ENCODE measurements around the gene BABAM1.
"Not testable (repeated sequence)": the region's sequence is repeated elsewhere in the genome, so short reads cannot be mapped to it uniquely, and the experiment has no call there.

The BABAM1 gene

DNA sequence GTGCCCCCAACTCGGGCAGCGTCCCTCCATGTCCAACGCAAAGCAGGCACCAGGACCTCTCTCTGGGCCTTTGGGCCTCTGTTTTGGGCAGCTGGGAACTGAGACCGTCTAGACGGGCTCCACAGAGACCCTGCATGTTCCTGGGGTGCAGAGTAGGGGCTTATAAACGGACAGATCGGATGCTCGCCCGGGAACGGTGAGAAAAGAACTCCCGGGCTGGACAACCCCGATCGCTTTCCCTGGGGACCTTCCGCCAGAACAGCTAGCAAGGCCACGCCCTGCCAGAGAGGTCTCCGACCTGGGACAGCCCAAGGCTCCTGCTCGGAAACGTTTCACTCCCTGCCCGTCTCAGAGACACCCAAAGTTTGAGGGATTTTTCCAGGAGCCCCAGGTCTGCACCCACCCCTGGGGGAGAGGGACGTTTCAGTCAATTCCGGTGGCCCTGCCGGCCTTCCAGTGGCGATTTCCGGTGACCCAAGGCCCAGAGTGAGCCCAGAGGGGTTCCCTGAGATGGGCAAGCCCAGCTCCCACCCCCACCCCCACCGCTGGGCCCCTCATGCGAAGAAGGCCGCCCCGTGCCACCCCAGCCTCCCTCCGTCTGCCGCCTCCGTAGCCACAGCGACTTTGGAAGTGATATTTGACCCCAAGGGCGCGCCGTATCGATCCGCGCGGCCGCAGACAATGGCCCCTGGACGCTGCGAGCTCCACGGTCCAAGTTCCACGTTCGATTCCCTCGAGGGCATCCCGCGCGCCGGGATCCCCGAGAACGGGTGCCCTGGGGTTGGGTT lies 23.2 kb upstream of the BABAM1 start:
- DNase-seq: peak; percentile 18

DNA sequence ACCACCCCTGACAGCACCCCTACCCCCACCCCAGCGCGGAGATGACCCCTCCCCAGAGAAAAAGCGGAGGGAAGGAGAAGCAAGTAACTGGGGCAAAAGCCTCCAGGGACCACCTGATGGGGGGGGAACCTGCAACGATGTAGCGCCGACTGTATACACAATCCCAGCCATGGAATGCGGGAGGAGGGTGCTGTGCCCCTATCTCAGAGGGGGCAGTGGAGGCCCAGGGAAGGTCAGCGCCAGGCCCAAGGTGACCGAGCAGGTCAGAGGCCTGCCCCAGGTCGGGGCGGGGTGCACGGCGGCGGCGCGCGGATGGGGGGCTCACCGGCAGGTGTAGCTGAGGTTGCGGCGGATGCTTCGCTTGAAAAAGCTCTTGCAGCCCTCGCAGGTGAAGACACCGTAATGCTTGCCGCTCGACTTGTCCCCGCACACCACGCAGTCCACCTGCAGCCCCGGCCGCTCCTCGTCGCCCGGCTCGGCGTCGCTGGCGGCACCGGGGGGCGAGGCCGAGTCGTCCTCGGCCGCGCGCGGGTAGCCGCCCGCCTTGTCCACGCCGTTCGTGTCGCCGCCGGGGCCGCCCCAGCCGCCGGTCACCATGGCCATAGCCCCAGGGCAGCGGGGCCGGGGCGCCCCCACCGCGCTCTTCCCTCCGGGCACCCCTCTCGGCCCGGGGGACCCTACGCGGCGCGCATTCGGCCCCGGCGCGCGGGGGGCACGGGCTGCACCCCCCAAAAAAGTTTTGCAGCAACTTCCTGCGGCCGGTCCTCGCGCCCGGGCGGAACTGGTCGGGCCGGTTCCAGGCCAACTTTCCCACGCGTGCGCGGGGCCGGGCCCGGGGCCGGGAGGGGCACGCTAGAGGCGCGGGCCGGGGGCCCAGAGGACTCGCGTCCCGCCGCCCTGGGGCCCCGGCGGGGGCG lies 22.4 kb upstream of the BABAM1 start:
- DNase-seq: no peak

DNA sequence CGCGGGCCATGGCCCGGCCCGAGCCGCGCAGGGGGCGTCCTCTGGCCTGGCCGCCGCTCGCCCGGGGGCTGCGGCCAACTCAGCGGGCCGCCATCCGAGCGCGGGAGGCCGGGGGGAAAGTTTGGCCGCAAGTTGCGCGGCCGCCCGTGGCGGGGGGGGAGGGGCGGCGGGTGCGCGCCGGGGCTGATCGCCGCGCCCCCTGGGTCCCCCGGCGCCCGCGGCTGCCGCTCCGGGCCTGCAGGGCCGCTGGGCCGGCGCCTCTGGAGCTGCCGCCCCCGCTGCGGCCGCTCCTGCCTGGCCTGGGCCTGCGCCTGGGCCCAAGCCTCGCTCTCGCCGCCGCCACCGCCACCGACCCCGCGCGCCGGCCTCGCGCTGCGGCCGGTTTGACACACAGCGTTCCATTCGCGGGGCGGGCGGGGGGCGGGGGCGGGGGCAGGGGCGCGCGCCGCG lies 21.7 kb upstream of the BABAM1 start, which contains the start of gene NR2F6:
TSS of gene NR2F6 (minus strand) at position 385 of the 450 bp plus-strand sequence. CDS start 699 bp downstream, outside the sequence.
- no peak for DNase-seq

DNA sequence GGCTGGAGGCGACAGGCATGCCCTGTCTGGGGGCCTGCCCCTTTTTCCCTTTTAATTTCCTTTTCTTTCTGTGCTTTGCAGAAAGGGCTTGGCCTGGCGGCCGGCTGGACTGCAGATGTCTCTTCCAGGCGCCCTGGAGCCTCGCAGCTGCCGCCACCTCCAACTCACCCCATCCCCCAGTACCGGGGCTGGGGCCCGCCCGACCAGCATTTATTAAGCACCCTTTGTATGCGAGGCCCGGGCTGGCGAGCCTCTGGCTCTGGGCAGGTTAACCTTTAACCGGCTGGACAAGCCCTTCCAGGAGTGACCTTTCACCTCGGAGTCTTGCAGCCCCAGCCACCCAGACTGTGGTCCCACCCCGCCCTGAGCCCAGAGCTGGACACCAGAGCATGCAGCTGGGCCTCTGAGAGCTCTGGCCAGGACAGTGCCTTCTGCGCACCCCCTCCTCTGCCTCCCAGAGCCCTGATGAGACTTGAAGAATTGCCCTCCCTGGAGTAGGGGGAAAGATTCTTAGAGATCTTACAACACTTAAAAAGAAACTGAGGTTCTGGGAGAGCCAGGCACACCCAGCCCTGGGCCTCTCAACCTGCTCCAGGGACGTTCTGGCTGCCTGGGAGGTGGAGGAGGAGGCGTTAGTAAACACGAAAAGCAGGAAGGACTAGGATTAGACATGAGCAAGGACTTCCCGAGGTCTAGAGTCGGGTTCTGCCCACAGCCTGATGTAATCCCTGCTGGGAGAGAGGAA lies 20.4 kb upstream of the BABAM1 start:
- DNase-seq: no peak

DNA sequence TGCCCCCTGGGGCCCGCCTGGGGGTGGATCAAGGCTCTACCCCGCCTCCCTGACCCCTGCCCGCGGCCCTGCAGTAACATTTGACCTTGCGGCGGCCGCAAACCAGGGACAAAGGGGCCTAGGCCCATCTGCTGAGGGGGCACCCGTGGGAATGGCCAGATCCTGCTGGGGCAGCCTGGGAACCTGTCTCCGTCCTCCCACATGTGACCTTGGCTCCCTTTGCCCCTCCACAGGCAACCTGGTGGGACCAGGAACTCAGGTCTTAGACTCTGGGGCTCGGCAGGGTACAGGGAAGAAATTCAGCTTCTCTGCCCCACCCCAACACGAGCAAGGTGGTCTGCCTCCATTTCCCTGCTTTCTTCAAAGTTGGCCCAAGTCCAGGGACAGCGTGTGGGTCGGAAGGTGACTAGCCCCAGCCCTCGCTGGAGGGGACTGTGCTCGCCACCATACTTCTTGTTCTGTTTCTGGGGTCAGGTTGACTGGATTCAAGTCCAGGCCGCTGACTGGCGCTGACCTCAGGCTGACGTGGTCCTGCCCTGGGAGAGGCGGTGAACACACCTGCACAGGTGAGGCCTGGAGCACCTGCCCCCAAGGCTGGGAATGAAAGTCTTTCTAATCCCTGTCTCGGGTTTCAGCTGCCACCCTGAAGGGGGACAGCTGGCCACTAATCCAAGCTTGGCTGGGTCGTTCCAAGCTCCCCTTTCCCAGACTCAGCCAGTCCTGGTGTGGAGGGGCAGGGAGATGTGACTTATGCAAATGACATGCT lies 19.0 kb upstream of the BABAM1 start:
- DNase-seq: no peak

DNA sequence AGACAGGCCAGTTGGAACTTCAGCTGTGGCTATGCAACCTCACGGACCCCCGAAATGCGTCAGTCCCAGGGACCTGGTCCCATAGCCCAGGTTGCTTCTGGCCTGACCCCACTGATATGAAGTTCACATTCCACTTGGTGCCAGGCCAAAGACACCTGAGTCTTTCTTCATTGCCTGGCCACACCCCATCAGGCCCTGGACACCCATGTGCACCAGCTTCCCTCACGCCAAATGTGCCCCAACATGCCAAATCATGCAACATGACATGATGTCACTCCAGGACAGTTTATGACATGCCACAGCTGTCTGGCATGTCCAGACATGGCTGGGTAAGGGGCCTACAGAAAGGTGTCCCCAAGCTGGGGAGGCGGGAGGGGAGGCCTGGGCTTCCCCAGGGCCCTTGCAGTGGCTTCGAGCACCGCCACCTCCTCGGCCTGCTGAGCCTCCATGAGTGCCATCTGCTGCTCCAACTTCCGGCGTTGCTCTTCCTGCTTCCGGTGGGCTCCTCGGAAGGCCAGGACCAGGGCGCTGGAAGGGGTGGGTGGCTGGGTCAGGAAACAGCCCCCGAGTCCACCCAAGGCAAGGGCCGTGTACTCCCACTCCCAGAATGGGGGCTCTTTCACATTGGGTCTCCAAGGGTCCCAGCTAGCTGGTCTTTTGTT lies 17.2 kb upstream of the BABAM1 start:
- no peak for DNase-seq

DNA sequence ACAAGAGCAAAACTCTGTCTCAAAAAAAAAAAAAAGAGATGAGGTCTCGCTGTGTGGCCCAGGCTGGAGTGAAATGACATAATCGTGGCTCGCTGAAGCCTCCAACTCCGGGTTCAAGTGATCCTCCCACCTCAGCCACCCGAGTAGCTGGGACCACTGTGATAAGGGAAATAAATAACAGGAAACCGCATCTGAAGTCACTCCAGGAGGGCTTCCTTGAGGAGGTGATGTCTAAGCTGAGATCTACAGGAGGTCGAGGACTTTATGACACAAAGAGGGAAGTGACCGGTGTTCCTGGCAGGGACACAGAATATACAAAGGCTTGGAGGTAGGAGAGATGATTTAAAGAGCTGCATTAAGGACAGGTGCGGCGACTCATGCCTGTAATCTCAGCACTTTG lies 12.6 kb upstream of the BABAM1 start:
- no peak for DNase-seq

DNA sequence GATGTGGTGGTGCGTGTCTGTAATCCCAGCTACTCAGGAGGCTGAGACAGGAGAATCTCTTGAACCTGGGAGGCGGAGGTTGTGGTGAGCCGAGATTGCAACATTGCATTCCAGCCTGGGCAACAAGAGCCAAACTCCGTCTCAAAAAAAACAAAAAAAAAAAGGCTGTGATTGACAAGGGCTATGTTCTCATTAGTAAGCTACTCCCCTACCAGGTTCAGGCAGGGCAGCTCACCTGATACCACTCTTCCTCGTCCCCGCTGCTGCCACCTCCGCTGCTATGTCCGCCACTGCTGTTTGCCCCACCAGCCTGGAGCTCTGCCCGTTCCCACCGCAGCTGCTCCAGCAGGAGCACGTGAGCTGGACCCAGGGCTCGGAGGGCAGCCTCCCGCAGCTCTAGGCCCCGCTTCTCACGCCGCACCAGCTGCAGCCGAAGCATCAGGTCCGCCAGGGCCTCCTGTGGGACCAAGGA lies 12.1 kb upstream of the BABAM1 start:
- DNase-seq: no peak

DNA sequence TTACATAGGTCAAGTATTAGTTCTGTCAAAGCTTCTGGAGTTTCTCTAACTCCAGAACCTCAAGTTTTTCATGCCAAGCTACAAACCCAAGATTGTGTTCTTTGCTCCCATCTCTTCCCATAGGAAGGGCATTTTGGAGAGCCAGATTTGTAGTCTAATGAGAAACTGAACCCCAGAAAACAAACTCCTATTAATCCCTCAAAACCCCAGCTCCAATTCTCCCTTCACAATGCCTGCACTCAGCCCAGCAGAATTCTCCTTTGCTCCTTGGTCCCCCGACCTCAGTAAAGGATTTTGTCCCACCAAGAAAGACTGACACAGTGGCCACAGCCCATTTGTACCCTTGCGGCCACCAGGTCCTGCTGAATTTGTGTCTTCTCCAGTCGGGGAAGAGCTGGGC lies 11.1 kb upstream of the BABAM1 start:
- DNase-seq: no peak

DNA sequence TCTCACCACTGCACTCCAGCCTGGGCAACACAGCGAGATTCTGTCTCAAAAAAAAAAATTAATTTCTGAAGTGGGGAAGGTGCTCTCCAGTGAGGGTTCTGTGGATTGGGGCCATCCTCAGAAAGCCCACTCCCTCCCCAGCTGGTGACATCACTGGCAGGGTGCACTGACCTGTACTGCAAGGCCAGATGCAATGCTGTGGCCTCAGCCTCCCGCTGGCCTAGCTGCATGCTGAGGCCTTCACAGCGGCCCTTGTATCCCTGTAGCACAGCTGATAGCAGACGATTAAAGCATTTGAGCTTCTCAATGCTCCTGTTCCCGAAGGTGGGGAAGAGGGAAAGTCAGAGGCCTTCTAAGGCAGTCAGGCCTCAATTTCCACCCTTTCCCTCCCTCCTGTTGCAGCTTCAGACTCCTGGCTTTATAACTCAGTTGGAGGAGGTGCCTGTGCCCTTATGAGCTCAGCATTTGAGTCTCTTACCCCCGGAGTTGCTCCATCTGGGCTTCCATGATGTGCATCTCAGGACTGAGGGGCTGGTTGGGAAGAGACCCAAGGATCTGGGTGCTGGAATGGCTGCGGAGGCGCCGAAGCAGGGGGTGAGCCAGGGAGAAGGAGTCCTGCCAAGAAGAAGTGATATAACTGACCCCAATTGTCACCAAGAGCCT lies 8.0 kb upstream of the BABAM1 start:
- DNase-seq: no peak

DNA sequence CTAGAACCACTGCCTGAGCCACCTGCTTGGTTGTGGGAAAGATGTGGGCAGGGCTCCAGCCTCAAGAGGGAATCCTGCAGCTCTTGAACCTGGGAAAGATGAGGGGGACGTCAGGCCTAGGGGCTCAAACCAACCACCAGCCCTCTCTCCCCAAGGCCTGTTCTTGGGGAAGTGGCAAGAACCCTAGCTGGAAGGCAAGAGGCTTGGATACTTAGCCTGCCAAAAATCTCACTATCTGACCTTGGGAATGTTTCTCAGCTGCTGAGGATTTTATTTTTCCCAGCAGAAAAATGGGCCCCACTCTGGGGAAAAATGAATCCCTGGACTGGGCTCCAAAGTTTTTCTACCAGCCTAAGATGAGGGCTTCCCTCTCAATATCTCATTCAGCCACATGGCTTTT lies 7.3 kb upstream of the BABAM1 start:
- DNase-seq: no peak

DNA sequence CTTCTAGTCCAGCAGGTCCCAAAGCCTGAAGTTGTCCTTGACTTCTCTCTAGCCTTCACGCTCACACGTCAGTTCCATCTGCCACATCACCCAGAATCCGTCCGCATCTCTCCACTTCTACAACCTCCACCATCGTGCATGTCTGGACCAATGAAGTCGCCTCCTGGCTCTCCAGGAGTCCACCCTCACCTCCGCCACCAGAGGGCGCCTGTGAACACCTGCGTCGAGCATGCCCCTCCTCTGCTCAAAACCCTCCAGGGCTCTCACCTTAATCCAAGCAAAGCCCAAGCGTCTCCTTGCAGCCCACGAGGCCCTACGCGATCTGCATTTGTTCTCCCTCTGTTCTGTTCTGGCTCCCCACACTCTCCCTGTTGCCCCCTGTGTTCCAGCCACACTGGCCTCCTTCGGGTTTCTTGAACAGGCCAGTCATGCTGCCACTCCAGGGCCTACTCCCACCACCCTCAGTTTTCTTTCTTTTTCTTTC lies 6.4 kb upstream of the BABAM1 start:
- DNase-seq: peak; percentile 64

DNA sequence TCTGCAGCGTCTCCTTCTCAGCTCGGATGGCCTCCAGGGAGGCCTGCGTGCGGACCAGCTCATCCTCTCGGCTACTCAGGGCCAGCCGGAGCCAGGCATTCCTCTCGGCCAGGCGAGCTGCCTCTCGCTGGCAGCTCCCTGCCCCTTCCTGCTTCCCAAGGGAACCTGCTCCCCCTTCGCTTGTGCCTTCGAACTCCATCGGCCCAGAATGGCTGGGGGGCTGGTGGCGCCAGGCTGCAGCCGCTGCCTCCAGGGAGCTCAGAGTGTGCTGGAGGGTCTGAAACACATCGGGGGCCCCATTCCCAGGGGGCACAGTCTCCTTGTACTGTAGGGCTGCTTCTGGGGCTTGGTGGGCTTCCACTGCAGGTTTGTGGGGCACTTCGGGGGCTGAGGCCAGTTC lies 4.7 kb upstream of the BABAM1 start:
- no peak for DNase-seq

DNA sequence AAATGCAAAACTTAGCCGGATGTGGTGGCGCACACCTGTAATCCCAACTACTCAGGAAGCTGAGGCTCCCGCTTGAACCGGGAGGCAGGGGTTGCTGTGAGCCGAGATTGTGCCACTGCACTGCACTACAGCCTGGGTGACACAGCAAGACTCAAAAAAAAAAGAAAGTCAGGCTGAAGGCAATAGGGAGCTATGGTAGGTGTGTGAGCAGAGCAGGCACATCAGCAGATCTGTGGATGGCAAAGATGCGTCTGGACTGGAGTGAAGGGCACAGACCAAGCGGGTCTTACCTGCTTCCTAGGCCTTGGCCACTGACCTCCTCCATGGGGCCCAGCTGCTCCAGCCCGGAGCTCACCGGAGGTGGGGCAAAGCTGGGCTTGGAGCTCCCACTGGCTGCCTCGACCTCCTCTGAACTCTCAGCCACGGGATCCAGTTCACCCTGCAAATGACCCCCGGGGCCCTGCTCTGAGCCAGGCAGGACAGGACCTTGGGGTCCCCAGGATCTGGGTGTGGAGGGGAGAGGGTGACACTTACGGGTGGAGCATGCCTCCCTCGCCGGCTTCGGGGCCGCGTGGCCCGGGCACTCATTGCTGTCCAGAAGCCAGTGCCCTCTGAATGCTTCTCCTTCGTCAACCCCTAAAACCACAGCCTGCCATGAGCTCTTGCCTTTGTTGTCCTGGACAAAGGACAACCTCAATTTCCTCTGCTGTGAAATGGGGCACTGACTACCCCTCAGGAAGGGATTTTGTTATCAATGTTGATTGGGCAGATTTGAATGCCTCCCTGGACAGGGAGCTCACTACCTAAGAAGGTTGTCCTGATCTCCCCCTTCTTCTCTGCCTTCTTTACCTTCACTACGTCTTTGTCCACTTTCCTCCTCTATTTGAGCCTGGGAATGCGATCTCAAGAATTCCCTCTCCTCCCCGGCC lies 3.3 kb upstream of the BABAM1 start:
- no peak for DNase-seq

DNA sequence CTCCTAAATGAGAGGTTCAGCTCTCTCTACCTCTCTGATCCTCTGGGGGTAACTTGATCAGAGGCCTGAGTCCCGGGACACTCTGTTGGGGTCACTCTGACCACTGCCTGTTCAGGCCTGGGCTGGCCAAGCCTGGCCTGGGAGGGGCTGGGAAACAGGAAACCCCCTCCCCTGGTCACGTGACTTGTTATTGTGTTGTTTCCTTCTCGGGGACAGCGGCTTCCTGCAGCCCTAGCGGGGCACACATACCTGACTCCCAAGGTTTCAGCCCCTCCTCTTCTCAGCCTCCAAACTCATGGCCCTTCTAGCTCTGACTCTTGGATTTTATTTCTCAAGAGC lies 2.6 kb upstream of the BABAM1 start, which contains the start of gene USHBP1:
TSS of gene USHBP1 (minus strand) at position 105 of the 339 bp plus-strand sequence. CDS start 446 bp downstream, outside the sequence.
- DNase-seq: no peak

DNA sequence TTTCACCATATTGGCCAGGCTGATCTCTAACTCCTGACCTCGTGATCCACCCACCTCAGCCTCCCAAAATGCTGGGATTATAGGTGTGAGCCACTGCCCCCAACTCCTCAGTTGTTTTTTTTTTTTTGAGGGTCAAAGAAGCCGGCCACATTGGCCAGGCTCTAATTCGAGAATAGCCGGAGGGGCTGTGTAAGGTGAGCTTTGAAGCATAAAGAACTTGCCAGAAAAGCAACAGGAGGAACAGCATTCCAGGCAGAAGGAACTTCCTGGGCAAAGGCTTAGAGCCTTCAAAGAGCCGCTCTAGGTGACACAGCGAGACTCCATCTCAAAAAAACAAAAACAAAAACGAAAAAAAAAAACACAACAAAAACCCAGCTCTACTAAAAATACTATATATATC lies 1.2 kb upstream of the BABAM1 start:
- DNase-seq: no peak

DNA sequence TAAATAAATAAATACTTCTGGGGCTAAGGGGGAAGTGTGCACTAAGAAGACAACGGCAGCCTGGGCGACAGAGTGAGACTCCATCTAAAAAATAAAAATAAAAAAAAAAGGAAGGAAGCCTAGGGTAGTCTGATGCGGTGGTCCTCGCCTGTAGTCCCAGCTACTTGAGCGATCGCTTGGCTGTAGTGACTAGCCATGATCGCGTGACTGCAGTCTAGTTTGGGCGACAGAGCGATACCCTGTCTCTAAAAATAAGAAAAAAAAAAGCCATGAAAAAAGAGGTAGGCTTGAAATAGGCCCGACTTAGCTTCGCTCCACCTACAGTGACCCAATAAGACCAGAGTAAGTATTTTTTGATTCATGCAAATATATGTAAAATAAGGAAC lies 661 bp upstream of the BABAM1 start:
- DNase-seq: no peak

DNA sequence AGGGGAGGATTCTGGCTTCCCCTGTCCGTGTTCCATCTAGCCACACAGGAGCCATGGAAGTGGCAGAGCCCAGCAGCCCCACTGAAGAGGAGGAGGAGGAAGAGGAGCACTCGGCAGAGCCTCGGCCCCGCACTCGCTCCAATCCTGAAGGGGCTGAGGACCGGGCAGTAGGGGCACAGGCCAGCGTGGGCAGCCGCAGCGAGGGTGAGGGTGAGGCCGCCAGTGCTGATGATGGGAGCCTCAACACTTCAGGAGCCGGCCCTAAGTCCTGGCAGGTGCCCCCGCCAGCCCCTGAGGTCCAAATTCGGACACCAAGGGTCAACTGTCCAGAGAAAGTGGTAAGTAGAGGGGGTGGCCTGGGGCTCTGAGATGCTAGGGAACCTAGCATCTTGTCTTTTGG lies 1.5 kb downstream of the BABAM1 start:
- DNase-seq: no peak

DNA sequence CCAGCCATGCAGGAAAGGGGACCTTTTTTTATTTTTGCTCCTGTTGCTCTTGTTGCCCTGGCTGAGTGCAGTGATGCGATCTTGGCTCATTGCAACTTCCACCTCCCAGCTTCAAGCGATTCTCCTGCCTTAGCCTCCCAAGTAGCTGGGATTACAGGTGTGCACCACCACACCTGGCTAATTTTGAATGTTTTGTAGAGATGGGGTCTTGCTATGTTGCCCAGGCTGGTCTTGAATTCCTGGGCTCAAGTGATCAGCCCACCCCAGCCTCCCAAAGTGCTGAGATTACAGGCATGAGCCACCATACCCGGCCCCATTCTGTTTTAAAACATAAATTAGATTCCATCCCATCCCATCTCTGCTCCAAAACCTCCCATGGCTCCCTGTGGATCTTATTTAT lies 7.6 kb downstream of the BABAM1 start:
- DNase-seq: not testable (repeated sequence)

Data from fibroblast of skin of abdomen (primary cell).